ENCODE measurements around the gene RERE.

- TF ChIP-seq, protein P1, sequence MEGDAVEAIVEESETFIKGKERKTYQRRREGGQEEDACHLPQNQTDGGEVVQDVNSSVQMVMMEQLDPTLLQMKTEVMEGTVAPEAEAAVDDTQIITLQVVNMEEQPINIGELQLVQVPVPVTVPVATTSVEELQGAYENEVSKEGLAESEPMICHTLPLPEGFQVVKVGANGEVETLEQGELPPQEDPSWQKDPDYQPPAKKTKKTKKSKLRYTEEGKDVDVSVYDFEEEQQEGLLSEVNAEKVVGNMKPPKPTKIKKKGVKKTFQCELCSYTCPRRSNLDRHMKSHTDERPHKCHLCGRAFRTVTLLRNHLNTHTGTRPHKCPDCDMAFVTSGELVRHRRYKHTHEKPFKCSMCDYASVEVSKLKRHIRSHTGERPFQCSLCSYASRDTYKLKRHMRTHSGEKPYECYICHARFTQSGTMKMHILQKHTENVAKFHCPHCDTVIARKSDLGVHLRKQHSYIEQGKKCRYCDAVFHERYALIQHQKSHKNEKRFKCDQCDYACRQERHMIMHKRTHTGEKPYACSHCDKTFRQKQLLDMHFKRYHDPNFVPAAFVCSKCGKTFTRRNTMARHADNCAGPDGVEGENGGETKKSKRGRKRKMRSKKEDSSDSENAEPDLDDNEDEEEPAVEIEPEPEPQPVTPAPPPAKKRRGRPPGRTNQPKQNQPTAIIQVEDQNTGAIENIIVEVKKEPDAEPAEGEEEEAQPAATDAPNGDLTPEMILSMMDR (conservative IDR thresholded peaks at IDR 0.05; ENCODE audit: low read depth in 2 of 2), result peak; percentile 39 to 58
- no peak for TF ChIP-seq POLR2AphosphoS5 (IDR thresholded peaks at IDR 0.05; ENCODE audit: low read depth)
- no peak for TF ChIP-seq EZH2 (IDR thresholded peaks at IDR 0.05; ENCODE audit: low read depth, unreplicated experiment)
- TF ChIP-seq, protein P2, sequence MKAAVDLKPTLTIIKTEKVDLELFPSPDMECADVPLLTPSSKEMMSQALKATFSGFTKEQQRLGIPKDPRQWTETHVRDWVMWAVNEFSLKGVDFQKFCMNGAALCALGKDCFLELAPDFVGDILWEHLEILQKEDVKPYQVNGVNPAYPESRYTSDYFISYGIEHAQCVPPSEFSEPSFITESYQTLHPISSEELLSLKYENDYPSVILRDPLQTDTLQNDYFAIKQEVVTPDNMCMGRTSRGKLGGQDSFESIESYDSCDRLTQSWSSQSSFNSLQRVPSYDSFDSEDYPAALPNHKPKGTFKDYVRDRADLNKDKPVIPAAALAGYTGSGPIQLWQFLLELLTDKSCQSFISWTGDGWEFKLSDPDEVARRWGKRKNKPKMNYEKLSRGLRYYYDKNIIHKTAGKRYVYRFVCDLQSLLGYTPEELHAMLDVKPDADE (IDR thresholded peaks at IDR 0.05), result no peak
- no peak for TF ChIP-seq NANOG (IDR thresholded peaks at IDR 0.05; ENCODE audit: borderline replicate concordance)
- TF ChIP-seq, protein P3, sequence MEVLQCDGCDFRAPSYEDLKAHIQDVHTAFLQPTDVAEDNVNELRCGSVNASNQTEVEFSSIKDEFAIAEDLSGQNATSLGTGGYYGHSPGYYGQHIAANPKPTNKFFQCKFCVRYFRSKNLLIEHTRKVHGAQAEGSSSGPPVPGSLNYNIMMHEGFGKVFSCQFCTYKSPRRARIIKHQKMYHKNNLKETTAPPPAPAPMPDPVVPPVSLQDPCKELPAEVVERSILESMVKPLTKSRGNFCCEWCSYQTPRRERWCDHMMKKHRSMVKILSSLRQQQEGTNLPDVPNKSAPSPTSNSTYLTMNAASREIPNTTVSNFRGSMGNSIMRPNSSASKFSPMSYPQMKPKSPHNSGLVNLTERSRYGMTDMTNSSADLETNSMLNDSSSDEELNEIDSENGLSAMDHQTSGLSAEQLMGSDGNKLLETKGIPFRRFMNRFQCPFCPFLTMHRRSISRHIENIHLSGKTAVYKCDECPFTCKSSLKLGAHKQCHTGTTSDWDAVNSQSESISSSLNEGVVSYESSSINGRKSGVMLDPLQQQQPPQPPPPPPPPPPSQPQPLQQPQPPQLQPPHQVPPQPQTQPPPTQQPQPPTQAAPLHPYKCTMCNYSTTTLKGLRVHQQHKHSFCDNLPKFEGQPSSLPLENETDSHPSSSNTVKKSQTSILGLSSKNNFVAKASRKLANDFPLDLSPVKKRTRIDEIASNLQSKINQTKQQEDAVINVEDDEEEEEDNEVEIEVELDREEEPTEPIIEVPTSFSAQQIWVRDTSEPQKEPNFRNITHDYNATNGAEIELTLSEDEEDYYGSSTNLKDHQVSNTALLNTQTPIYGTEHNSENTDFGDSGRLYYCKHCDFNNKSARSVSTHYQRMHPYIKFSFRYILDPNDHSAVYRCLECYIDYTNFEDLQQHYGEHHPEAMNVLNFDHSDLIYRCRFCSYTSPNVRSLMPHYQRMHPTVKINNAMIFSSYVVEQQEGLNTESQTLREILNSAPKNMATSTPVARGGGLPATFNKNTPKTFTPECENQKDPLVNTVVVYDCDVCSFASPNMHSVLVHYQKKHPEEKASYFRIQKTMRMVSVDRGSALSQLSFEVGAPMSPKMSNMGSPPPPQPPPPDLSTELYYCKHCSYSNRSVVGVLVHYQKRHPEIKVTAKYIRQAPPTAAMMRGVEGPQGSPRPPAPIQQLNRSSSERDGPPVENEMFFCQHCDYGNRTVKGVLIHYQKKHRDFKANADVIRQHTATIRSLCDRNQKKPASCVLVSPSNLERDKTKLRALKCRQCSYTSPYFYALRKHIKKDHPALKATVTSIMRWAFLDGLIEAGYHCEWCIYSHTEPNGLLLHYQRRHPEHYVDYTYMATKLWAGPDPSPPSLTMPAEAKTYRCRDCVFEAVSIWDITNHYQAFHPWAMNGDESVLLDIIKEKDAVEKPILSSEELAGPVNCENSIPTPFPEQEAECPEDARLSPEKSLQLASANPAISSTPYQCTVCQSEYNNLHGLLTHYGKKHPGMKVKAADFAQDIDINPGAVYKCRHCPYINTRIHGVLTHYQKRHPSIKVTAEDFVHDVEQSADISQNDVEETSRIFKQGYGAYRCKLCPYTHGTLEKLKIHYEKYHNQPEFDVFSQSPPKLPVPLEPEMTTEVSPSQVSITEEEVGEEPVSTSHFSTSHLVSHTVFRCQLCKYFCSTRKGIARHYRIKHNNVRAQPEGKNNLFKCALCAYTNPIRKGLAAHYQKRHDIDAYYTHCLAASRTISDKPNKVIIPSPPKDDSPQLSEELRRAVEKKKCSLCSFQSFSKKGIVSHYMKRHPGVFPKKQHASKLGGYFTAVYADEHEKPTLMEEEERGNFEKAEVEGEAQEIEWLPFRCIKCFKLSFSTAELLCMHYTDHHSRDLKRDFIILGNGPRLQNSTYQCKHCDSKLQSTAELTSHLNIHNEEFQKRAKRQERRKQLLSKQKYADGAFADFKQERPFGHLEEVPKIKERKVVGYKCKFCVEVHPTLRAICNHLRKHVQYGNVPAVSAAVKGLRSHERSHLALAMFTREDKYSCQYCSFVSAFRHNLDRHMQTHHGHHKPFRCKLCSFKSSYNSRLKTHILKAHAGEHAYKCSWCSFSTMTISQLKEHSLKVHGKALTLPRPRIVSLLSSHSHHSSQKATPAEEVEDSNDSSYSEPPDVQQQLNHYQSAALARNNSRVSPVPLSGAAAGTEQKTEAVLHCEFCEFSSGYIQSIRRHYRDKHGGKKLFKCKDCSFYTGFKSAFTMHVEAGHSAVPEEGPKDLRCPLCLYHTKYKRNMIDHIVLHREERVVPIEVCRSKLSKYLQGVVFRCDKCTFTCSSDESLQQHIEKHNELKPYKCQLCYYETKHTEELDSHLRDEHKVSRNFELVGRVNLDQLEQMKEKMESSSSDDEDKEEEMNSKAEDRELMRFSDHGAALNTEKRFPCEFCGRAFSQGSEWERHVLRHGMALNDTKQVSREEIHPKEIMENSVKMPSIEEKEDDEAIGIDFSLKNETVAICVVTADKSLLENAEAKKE (CRISPR knock-in tag; IDR thresholded peaks at IDR 0.05), result no peak
- TF ChIP-seq EZH2phosphoT487 (IDR thresholded peaks at IDR 0.05; ENCODE audit: unreplicated experiment), result no peak
- no peak for TF ChIP-seq CREB1 (CRISPR knock-in tag; IDR thresholded peaks at IDR 0.05; ENCODE audit: low read depth)
- TF ChIP-seq REST (IDR thresholded peaks at IDR 0.05; ENCODE audit: unreplicated experiment), result no peak
- no peak for TF ChIP-seq JUNB (IDR thresholded peaks at IDR 0.05; ENCODE audit: unreplicated experiment)
- TF ChIP-seq STAT1 (IDR thresholded peaks at IDR 0.05; ENCODE audit: unreplicated experiment), result no peak
- no peak for TF ChIP-seq ZNF331 (CRISPR knock-in tag; IDR thresholded peaks at IDR 0.05; ENCODE audit: low read depth)
- TF ChIP-seq ZNF114 (CRISPR knock-in tag; IDR thresholded peaks at IDR 0.05), result no peak
Measured at GRCh38 chr1:8831340-8831739, 13.9 kb upstream of the RERE start.
